Gastrocnemius medialis (tissue), 4 donors: ENCODE data around the gene CSTF2T.

Source experiments
- CTCF ChIP-seq, 5 experiments: fragments of 450-650 bp in 3 of 5; fragments of 200-600 bp in 2 of 5; sonication (generic) in 2 of 5; IDR thresholded peaks in 4 of 5; conservative IDR thresholded peaks in 1 of 5; 1 replicate in 4 of 5; 2 replicates in 1 of 5; pipeline ENCODE4 v1.5.1; 2016 to 2019; ENCODE audit warnings: antibody characterized with exemption in 5 of 5, mild to moderate bottlenecking in 3 of 5, moderate library complexity in 3 of 5
- POLR2A ChIP-seq, 2 donors: fragments of 450-650 bp; IDR thresholded peaks; one replicate each; pipeline ENCODE4 v1.6.1; 2017; ENCODE audit warnings: antibody characterized with exemption in 2 of 2, mild to moderate bottlenecking in 2 of 2, moderate library complexity in 2 of 2

- TF ChIP-seq CTCF (IDR thresholded peaks at IDR 0.05 in 4 of 5, conservative IDR thresholded peaks at IDR 0.05 in 1 of 5) = no peak
- TF ChIP-seq POLR2A (IDR thresholded peaks at IDR 0.05) = no peak
These were observed 46.4 kb downstream of the CSTF2T start for GRCh38 chr10:51653025-51653424.
